K562 treated with DMSO at 1 percent for 12 hours (cell line): ENCODE measurements around the gene EEF2KMT. TPM values are rescaled to one million over a fixed set of nuclear protein-coding genes. Genes with fewer than 3 reads are reported as not detected.

ENCODE experiments used
- total RNA-seq: library from RNA; unstranded; fragments of 300-600 nt; gene quantifications from 2 replicates; pipeline ENCODE4 v1.2.3, GENCODE V29; 2022; ENCODE audit not compliant: insufficient read depth

EEF2KMT gene
- total RNA-seq: 4.6 and 6.5 TPM in 2 replicates

GRCh38 chr16:5097470-5098220, at the start of gene EEF2KMT:
Gene EEF2KMT, minus strand, starts transcription at chr16:5097795. Its CDS starts 56 bp downstream, at chr16:5097739.

GRCh38 chr16:5071681-5072333, 25.8 kb downstream of the EEF2KMT start, which contains the start of gene ALG1:
Gene ALG1, plus strand, starts transcription at chr16:5071843. Its CDS starts 7 bp downstream, at chr16:5071850.

GRCh38 chr16:5065813-5066212, 31.8 kb downstream of the EEF2KMT start, which contains the start of gene C16orf89:
Gene C16orf89, minus strand, starts transcription at chr16:5065956. Its CDS starts 48 bp downstream, at chr16:5065908.

Other genes starting within 250 kb of the EEF2KMT start
- gene PPL, start 160.6 kb downstream of the EEF2KMT start, total RNA-seq: 0.11 and 0.38 TPM in 2 replicates
- gene SEC14L5, start 139.5 kb downstream of the EEF2KMT start, total RNA-seq: not detected in 2 replicates
- gene NAGPA, start 63.9 kb downstream of the EEF2KMT start, total RNA-seq: 12.4 and 16.3 TPM in 2 replicates
- gene C16orf89, start 31.8 kb downstream of the EEF2KMT start, total RNA-seq: not detected in 2 replicates
- 10.7 and 13.8 TPM in 2 replicates for gene ALG1, start 26.0 kb downstream of the EEF2KMT start, total RNA-seq